OCI-M1 (cell line): Measurements from ENCODE around the gene PLEKHA8.
A peak's percentile ranks its signal among the peaks of the same experiment; 100 is the strongest.

Source experiments
- DNase-seq: peaks from one replicate; lab custom pipeline; 2025; lab: John Stamatoyannopoulos, UW

PLEKHA8 gene

DNA sequence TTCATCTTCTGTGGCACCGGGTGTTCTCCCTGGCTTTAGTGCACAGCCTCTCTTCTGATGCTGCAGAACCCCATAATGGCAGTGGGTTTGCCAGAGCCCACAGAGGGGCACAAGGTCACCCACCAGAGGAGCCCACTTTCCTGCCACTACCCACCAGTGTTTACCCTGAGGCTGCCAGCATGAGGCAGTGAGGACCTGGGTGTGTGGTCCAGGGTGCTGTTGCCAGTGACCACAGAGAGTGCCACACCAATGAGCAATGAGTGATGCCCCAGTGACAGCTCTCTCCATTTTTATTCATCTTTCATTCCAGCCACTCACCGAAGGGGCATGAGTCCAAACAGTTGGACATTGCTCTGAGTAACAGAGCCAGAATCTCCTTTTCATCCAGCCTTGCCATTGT, 141.4 kb downstream of the PLEKHA8 start:
- DNase-seq: no peak

GRCh38 chr7:30170476-30171205, 142.4 kb downstream of the PLEKHA8 start:
- no peak for DNase-seq

DNA sequence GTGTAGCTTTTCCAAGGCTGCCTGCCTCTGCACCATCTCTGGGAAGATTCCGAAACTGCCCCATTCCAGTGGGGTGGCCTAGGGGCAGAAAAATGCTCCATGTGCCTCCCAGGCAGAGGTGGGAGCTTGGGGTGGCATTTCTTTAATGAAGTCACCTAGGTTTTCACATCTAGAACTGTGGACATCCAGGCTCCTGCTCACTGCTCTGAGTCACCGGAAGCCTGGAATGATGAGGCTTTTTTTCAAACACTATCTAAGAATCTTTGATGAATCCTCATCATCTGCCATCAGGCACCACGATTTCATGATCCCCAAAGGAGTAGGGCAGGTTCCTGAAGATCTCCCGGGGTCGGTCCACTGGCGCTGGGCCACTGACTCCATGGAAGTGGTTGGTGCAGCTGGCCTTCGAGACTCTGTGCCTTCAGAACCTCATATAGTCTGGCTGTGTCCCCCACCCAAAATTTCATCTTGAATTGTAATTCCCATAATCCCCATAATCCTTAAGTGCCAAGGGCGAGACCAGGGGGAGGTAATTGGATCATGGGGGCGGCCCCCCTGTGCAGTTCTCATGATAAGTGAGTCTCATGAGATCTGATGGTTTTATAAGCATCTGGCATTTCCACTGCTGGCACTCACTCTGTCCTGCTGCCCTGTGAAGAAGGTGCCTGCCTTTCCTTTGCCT, 143.7 kb downstream of the PLEKHA8 start:
- no peak for DNase-seq

DNA sequence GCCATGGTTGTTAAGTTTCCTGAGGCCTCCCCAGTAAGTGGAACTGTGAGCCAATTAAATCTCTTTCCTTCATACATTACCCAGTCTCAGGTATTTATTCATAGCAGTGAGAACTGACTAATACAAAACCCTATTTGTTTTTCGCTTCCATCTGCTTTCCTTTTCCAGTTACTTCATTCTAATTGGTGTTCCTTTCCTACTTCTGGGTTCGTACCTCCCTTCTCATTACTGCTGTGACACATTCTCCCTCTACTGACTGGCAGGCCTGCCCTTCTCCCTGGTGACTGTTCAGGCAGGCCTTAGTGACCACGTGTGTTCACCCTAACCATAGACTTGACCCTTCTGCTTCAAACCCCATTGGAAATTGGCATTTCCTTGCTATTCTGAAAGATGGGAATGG, 144.2 kb downstream of the PLEKHA8 start:
- DNase-seq: no peak

- peak; percentile 24 for DNase-seq
Measured at GRCh38 chr7:30173058-30173897, 145.1 kb downstream of the PLEKHA8 start.

DNA sequence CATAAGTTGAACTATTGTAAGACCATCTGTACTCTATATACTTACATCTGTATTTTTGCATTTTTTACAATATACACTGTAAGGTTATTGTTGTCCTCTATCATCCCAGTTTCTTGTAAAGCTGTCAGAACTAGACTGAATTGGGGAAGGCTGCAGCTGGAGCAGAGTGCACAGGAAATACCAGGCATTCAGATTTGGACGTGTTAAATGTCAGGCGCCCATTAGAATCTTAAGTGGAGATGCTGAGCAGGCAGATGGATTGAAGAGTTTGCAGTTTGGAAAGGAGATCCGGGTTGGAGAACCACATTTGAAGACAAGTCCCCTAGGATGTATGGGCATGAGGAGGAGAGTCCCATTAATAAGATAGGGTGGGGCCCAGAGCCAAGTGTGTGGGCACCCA, 147.0 kb downstream of the PLEKHA8 start:
- no peak for DNase-seq

DNA sequence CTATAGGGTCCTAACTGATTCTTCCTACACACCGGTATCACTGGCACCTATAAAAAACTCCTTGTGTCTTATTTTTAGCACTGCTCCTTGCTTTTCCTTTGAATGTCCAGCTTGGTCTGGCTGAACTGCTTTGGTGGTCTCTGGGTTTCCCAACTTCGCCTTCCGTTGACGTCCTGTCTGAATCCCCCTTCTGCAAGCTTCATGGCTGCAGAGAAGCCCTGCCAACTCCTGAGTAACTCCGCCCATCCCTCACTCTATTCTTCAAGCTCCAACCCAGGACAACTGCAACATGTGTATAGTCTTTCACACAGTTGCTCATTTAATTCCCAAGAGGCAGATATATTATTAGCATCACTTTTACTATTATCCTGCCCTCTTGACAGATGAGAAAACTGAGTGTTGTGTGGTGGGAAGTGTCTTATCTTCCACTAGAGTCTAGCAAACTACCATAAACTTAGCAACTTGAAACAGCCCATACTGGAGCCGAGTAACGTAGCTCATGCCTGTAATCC, 147.5 kb downstream of the PLEKHA8 start:
- no peak for DNase-seq

- DNase-seq: no peak
Measured at GRCh38 chr7:30176463-30177109, 148.4 kb downstream of the PLEKHA8 start.

DNA sequence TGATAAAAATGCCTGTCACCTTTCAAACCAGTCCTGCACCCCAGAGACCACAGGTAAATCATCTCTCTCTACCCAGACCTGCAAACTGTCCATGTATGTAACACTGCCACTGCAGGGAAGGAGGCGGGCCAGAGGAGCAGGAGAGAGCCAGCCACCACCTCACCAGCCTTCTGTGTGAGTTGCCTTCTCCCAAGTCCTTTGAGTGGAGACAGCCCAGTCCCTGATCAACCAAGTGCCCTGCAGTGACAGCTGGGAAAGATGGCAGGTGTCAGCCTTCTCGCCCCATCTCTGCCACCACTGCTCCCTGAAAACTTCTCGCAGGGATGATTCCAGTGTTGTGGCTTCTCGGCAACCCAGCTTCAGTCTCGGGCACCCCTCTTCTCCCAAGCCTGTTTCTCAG, 149.0 kb downstream of the PLEKHA8 start:
- DNase-seq: no peak

DNA sequence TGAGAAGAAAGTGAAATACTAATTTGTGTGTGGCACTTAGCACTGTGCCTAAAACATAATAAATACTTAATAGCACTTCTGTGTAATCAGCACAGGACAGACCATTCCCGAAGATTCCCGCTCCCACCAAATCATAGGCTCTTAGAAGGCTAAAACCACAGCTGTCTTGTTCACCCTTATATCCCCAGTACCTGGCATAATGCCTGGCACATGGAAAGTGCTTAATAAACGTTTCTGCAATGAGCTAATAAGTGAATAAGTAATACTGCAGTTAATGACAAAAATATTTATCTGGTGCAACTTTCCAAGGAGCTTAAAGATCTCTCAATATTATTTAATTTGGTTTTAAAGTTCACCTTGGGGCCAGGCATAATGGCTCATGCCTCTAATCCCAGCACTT, 149.8 kb downstream of the PLEKHA8 start:
- DNase-seq: no peak

DNA sequence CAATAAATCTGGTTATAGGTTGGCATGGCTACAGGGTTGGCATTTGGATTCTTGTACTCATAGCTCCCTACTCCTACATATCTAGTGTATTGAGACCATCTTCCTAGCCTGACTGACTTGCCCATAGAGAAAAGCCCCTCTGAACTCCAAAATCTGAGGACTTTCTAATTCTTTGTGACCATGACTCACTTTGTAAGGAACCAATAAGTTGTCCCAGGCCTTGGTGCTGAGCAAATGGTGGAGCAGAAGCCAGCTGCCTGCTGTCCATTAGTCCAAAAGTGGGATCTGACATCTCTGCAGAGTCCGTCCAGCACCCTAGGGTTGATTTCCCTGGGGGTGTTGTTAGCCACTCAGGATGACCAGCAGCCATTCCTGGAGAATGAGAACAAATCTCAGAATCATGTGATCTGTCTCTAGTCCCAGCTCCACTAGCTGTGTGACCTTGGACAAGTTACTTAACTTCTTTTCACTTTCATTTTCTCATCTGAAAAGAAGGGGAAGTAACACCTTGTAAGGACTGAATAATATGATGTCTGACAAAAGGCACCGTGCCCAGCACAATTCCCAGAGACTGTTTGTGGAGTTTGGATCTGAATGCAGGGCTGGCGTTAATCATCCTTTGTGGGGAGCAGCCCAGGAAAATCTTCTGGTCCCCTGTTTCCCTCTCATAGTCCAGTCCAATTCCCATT, 150.7 kb downstream of the PLEKHA8 start:
- DNase-seq: peak; percentile 51
